Measurements from ENCODE around the gene PCBP3. TPM values are rescaled to one million over a fixed set of nuclear protein-coding genes. Genes with fewer than 3 reads are reported as not detected.

Gene PCBP3
- total RNA-seq, 1 donor from 2014 or later, result not detected

- no peaks in the 10 kb centered on the region for H3K36me3 ChIP-seq (ENCODE audit: control insufficient read depth in 3 of 3, insufficient read depth in 3 of 3, low read length in 3 of 3)
- no peaks in the 10 kb centered on the region for H3K9me3 ChIP-seq (ENCODE audit: control insufficient read depth in 3 of 3, low read length in 3 of 3)
- H3K27ac ChIP-seq (ENCODE audit: low read depth, low read length), result no peak overlapping the region
- H3K9ac ChIP-seq (ENCODE audit: low read depth in 1 of 3, low read length in 3 of 3), result no peak overlapping the region
- H3K27me3 ChIP-seq (ENCODE audit: control insufficient read depth in 3 of 3, insufficient read depth in 3 of 3, low read length in 3 of 3), result peaks cover 31 to 44% (median 38%) of the 10 kb centered on the region in 3 donors
- H3K4me1 ChIP-seq (ENCODE audit: control insufficient read depth in 3 of 3, insufficient read depth in 3 of 3, low read length in 3 of 3), result no peaks in the 10 kb centered on the region
- H3K4me3 ChIP-seq (ENCODE audit: low read length in 3 of 3), result no peak overlapping the region
These were observed 8.9 kb upstream of the PCBP3 start for GRCh38 chr21:45634511-45635183.

GRCh38 chr21:45635271-45636151 is 8.0 kb upstream of the PCBP3 start:
- Histone ChIP-seq H3K9me3 (ENCODE audit: control insufficient read depth in 3 of 3, low read length in 3 of 3) (no peaks in the 10 kb centered on the region), H3K4me3 (ENCODE audit: low read length in 3 of 3) (no peak overlapping the region), H3K27ac (ENCODE audit: low read depth, low read length) (no peak overlapping the region), H3K9ac (ENCODE audit: low read depth in 1 of 3, low read length in 3 of 3) (no peak overlapping the region), H3K36me3 (ENCODE audit: control insufficient read depth in 3 of 3, insufficient read depth in 3 of 3, low read length in 3 of 3) (no peaks in the 10 kb centered on the region), H3K4me1 (ENCODE audit: control insufficient read depth in 3 of 3, insufficient read depth in 3 of 3, low read length in 3 of 3) (no peaks in the 10 kb centered on the region), H3K27me3 (ENCODE audit: control insufficient read depth in 3 of 3, insufficient read depth in 3 of 3, low read length in 3 of 3) (peaks cover 32 to 47% (median 39%) of the 10 kb centered on the region in 3 donors)

- Histone ChIP-seq H3K9ac (ENCODE audit: low read depth in 1 of 3, low read length in 3 of 3) (no peak overlapping the region), H3K36me3 (ENCODE audit: control insufficient read depth in 3 of 3, insufficient read depth in 3 of 3, low read length in 3 of 3) (no peaks in the 10 kb centered on the region), H3K4me3 (ENCODE audit: low read length in 3 of 3) (no peak overlapping the region), H3K4me1 (ENCODE audit: control insufficient read depth in 3 of 3, insufficient read depth in 3 of 3, low read length in 3 of 3) (no peaks in the 10 kb centered on the region), H3K9me3 (ENCODE audit: control insufficient read depth in 3 of 3, low read length in 3 of 3) (no peaks in the 10 kb centered on the region), H3K27me3 (ENCODE audit: control insufficient read depth in 3 of 3, insufficient read depth in 3 of 3, low read length in 3 of 3) (peaks cover 34 to 54% (median 48%) of the 10 kb centered on the region in 3 donors), H3K27ac (ENCODE audit: low read depth, low read length) (no peak overlapping the region)
These were observed 7.1 kb upstream of the PCBP3 start for GRCh38 chr21:45636459-45636858.

- Histone ChIP-seq H3K9ac (ENCODE audit: low read depth in 1 of 3, low read length in 3 of 3) (no peak overlapping the region), H3K4me1 (ENCODE audit: control insufficient read depth in 3 of 3, insufficient read depth in 3 of 3, low read length in 3 of 3) (no peaks in the 10 kb centered on the region), H3K27ac (ENCODE audit: low read depth, low read length) (no peak overlapping the region), H3K36me3 (ENCODE audit: control insufficient read depth in 3 of 3, insufficient read depth in 3 of 3, low read length in 3 of 3) (no peaks in the 10 kb centered on the region), H3K27me3 (ENCODE audit: control insufficient read depth in 3 of 3, insufficient read depth in 3 of 3, low read length in 3 of 3) (peaks cover 33 to 61% (median 48%) of the 10 kb centered on the region in 3 donors), H3K9me3 (ENCODE audit: control insufficient read depth in 3 of 3, low read length in 3 of 3) (no peaks in the 10 kb centered on the region), H3K4me3 (ENCODE audit: low read length in 3 of 3) (no peak overlapping the region)
These were observed 6.4 kb upstream of the PCBP3 start for GRCh38 chr21:45636951-45637646.

- H3K27me3 ChIP-seq (ENCODE audit: control insufficient read depth in 3 of 3, insufficient read depth in 3 of 3, low read length in 3 of 3), result peaks cover 30 to 64% (median 43%) of the 10 kb centered on the region in 3 donors
These were observed 5.6 kb upstream of the PCBP3 start for GRCh38 chr21:45637883-45638282.

GRCh38 chr21:45638707-45639106 is 4.8 kb upstream of the PCBP3 start:
- H3K27me3 ChIP-seq (ENCODE audit: control insufficient read depth in 3 of 3, insufficient read depth in 3 of 3, low read length in 3 of 3), result peaks cover 30 to 64% (median 43%) of the 10 kb centered on the region in 3 donors
- H3K27ac ChIP-seq (ENCODE audit: low read depth, low read length), result no peak overlapping the region
- H3K9ac ChIP-seq (ENCODE audit: low read depth in 1 of 3, low read length in 3 of 3), result no peak overlapping the region
- H3K4me1 ChIP-seq (ENCODE audit: control insufficient read depth in 3 of 3, insufficient read depth in 3 of 3, low read length in 3 of 3), result no peaks in the 10 kb centered on the region
- no peaks in the 10 kb centered on the region for H3K36me3 ChIP-seq (ENCODE audit: control insufficient read depth in 3 of 3, insufficient read depth in 3 of 3, low read length in 3 of 3)
- H3K9me3 ChIP-seq (ENCODE audit: control insufficient read depth in 3 of 3, low read length in 3 of 3), result no peaks in the 10 kb centered on the region
- no peak overlapping the region for H3K4me3 ChIP-seq (ENCODE audit: low read length in 3 of 3)

More at GRCh38 chr21:45637883-45638282, 5.6 kb upstream of the PCBP3 start:
- no peaks in the 10 kb centered on the region for H3K36me3 ChIP-seq (ENCODE audit: control insufficient read depth in 3 of 3, insufficient read depth in 3 of 3, low read length in 3 of 3)
- H3K9me3 ChIP-seq (ENCODE audit: control insufficient read depth in 3 of 3, low read length in 3 of 3), result no peaks in the 10 kb centered on the region
- no peaks in the 10 kb centered on the region for H3K4me1 ChIP-seq (ENCODE audit: control insufficient read depth in 3 of 3, insufficient read depth in 3 of 3, low read length in 3 of 3)
- H3K27ac ChIP-seq (ENCODE audit: low read depth, low read length), result no peak overlapping the region
- no peak overlapping the region for H3K9ac ChIP-seq (ENCODE audit: low read depth in 1 of 3, low read length in 3 of 3)
- no peak overlapping the region for H3K4me3 ChIP-seq (ENCODE audit: low read length in 3 of 3)

GRCh38 chr21:45639206-45640000 is 4.1 kb upstream of the PCBP3 start:
- Histone ChIP-seq H3K36me3 (ENCODE audit: control insufficient read depth in 3 of 3, insufficient read depth in 3 of 3, low read length in 3 of 3) (no peaks in the 10 kb centered on the region), H3K9me3 (ENCODE audit: control insufficient read depth in 3 of 3, low read length in 3 of 3) (no peaks in the 10 kb centered on the region), H3K4me3 (ENCODE audit: low read length in 3 of 3) (no peak overlapping the region), H3K9ac (ENCODE audit: low read depth in 1 of 3, low read length in 3 of 3) (no peak overlapping the region), H3K27ac (ENCODE audit: low read depth, low read length) (no peak overlapping the region), H3K4me1 (ENCODE audit: control insufficient read depth in 3 of 3, insufficient read depth in 3 of 3, low read length in 3 of 3) (no peaks in the 10 kb centered on the region), H3K27me3 (ENCODE audit: control insufficient read depth in 3 of 3, insufficient read depth in 3 of 3, low read length in 3 of 3) (peaks cover 32 to 68% (median 45%) of the 10 kb centered on the region in 3 donors)

GRCh38 chr21:45640001-45640887 is 3.3 kb upstream of the PCBP3 start:
- H3K36me3 ChIP-seq (ENCODE audit: control insufficient read depth in 3 of 3, insufficient read depth in 3 of 3, low read length in 3 of 3), result no peaks in the 10 kb centered on the region
- H3K27me3 ChIP-seq (ENCODE audit: control insufficient read depth in 3 of 3, insufficient read depth in 3 of 3, low read length in 3 of 3), result peaks cover 35 to 71% (median 49%) of the 10 kb centered on the region in 3 donors
- no peaks in the 10 kb centered on the region for H3K9me3 ChIP-seq (ENCODE audit: control insufficient read depth in 3 of 3, low read length in 3 of 3)
- H3K27ac ChIP-seq (ENCODE audit: low read depth, low read length), result no peak overlapping the region
- no peak overlapping the region for H3K4me3 ChIP-seq (ENCODE audit: low read length in 3 of 3)
- no peak overlapping the region for H3K9ac ChIP-seq (ENCODE audit: low read depth in 1 of 3, low read length in 3 of 3)
- no peaks in the 10 kb centered on the region for H3K4me1 ChIP-seq (ENCODE audit: control insufficient read depth in 3 of 3, insufficient read depth in 3 of 3, low read length in 3 of 3)

Measured in skeletal muscle tissue (tissue), 4 donors.